SU-DHL-6 (cell line): ENCODE results near the gene ABCC3.

ENCODE experiments used
- H2AFZ ChIP-seq: fragments of 200-600 bp; sonication (generic); 2 replicates; pipeline ENCODE4 v1.6.1; 2014; ENCODE audit warnings: low read depth, mild to moderate bottlenecking, moderate library complexity, mixed read lengths, antibody characterized with exemption, low read length; ENCODE audit not compliant: severe bottlenecking
- H3F3A ChIP-seq: fragments of 200-600 bp; shearing (Covaris generic); 2 replicates; pipeline ENCODE4 v1.6.0; 2016; ENCODE audit warnings: antibody characterized with exemption, mild to moderate bottlenecking; ENCODE audit not compliant: insufficient read depth
- H3K27ac ChIP-seq: fragments of 200-600 bp; sonication (generic); 2 replicates; pipeline ENCODE4 v1.5.1; 2016; ENCODE audit warnings: low read depth, mild to moderate bottlenecking, low read length, moderate library complexity, mixed read lengths
- H3K27me3 ChIP-seq: fragments of 200-600 bp; sonication (generic), shearing (Covaris generic); 2 replicates; pipeline ENCODE4 v1.6.0; 2014; ENCODE audit warnings: mild to moderate bottlenecking, low read length
- H3K36me3 ChIP-seq: fragments of 200-600 bp; sonication (generic); 2 replicates; pipeline ENCODE4 v1.6.1; 2014; ENCODE audit warnings: mild to moderate bottlenecking, low read length, mixed read lengths
- H3K4me2 ChIP-seq: fragments of 300-600, 200-600 bp; shearing (Covaris generic), sonication (generic); 2 replicates; pipeline ENCODE4 v1.6.0; 2014; ENCODE audit warnings: low read length, low read depth, mild to moderate bottlenecking; ENCODE audit not compliant: poor library complexity, severe bottlenecking
- H3K4me3 ChIP-seq: fragments of 200-600 bp; sonication (generic); 2 replicates; pipeline ENCODE4 v1.5.1; 2014; ENCODE audit warnings: antibody characterized with exemption, low read length, mild to moderate bottlenecking, mixed read lengths; ENCODE audit not compliant: insufficient read depth, poor library complexity, severe bottlenecking
- H3K79me2 ChIP-seq: fragments of 200-600 bp; sonication (generic); 2 replicates; pipeline ENCODE4 v1.6.1; 2014; ENCODE audit warnings: mild to moderate bottlenecking, low read length, moderate library complexity; ENCODE audit not compliant: insufficient read depth
- H3K9ac ChIP-seq: fragments of 200-600 bp; sonication (generic); 2 replicates; pipeline ENCODE4 v1.7.0; 2014; ENCODE audit warnings: mild to moderate bottlenecking, low read length
- H3K9me2 ChIP-seq: fragments of 200-600 bp; sonication (generic); replicated peaks from 2 replicates; pipeline ENCODE4 v1.6.1; 2014; ENCODE audit warnings: low read length; ENCODE audit not compliant: insufficient read depth
- H3K9me3 ChIP-seq: fragments of 200-600 bp; sonication (generic); 2 replicates; pipeline ENCODE4 v1.6.1; 2014; ENCODE audit warnings: low read length, mixed read lengths; ENCODE audit not compliant: insufficient read depth
- H4K20me1 ChIP-seq: fragments of 200-600 bp; sonication (generic); 2 replicates; pipeline ENCODE4 v1.6.1; 2014; ENCODE audit warnings: low read depth, mild to moderate bottlenecking, antibody characterized with exemption, low read length, moderate library complexity, mixed read lengths
- CTCF ChIP-seq: fragments of 200-600 bp; sonication (generic); IDR thresholded peaks from one replicate; pipeline ENCODE4 v1.5.1; 2017; ENCODE audit warnings: antibody characterized with exemption, mild to moderate bottlenecking, low read length, moderate library complexity; ENCODE audit not compliant: insufficient read depth, poor library complexity, severe bottlenecking
- EZH2phosphoT487 ChIP-seq: fragments of 200-600 bp; sonication (generic), shearing (Covaris generic); conservative IDR thresholded peaks from 2 replicates; pipeline ENCODE4 v1.6.1; 2018; ENCODE audit warnings: mild to moderate bottlenecking, antibody characterized with exemption, low read length, moderate library complexity, mixed read lengths

The ABCC3 gene

DNA sequence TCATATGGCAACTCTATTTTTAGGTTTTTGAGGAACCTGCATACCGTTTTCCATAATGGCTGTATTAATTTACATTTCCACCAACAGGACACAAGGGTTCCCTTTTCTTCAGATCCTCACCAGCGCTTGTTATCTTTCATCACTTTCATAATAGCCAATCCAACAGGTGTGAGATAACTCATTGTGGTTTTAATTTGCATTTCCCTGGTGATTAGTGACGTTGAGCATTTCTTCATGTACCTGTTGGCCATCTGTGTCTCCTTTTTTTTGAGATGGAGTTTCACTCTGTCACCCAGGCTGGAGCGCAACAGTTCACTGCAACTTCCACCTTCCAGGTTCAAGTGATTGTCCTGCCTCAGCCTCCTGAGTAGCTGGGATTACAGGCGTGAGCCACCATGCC is 36.2 kb upstream of the ABCC3 start:
- H3K9me2 ChIP-seq: no peaks in the 10 kb centered on the region
- H3K27me3 ChIP-seq: no peaks in the 10 kb centered on the region
- H2AFZ ChIP-seq: no peak overlapping the region
- H3K9ac ChIP-seq: no peak overlapping the region
- no peak overlapping the region for H3K4me3 ChIP-seq
- no peak for TF ChIP-seq EZH2phosphoT487
- no peak for TF ChIP-seq CTCF
- H3K27ac ChIP-seq: no peak overlapping the region
- H3K9me3 ChIP-seq: no peaks in the 10 kb centered on the region
- H4K20me1 ChIP-seq: no peaks in the 10 kb centered on the region
- no peaks in the 10 kb centered on the region for H3F3A ChIP-seq
- no peaks in the 10 kb centered on the region for H3K36me3 ChIP-seq
- no peaks in the 10 kb centered on the region for H3K79me2 ChIP-seq
- H3K4me2 ChIP-seq: no peak overlapping the region

DNA sequence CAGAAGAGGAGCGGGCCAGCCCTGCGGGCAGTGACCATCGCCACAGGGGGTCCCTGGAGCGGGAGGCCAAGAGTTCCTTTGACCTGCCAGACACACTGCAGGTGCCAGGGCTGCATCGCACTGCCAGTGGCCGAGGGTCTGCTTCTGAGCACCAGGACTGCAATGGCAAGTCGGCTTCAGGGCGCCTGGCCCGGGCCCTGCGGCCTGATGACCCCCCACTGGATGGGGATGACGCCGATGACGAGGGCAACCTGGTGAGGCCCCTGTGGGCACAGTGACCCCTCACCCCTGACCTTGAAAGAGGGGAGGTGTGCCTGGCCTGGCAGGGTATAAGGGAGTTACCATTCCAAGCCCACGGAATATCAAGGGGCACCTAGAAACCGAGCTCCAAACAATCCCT is 35.1 kb upstream of the ABCC3 start:
- H3K9ac ChIP-seq: no peak overlapping the region
- H3K79me2 ChIP-seq: no peaks in the 10 kb centered on the region
- no peak overlapping the region for H2AFZ ChIP-seq
- H3F3A ChIP-seq: no peaks in the 10 kb centered on the region
- H4K20me1 ChIP-seq: no peaks in the 10 kb centered on the region
- no peaks in the 10 kb centered on the region for H3K9me2 ChIP-seq
- H3K9me3 ChIP-seq: no peaks in the 10 kb centered on the region
- no peak overlapping the region for H3K4me3 ChIP-seq
- TF ChIP-seq CTCF (no peak), EZH2phosphoT487 (no peak)
- H3K27ac ChIP-seq: no peak overlapping the region
- no peaks in the 10 kb centered on the region for H3K36me3 ChIP-seq
- no peaks in the 10 kb centered on the region for H3K27me3 ChIP-seq
- no peak overlapping the region for H3K4me2 ChIP-seq

- no peak overlapping the region for H3K27ac ChIP-seq
Measured at GRCh38 chr17:50601823-50602375, 32.8 kb upstream of the ABCC3 start.

More at GRCh38 chr17:50601823-50602375, 32.8 kb upstream of the ABCC3 start:
- no peaks in the 10 kb centered on the region for H3K36me3 ChIP-seq
- no peaks in the 10 kb centered on the region for H3K9me2 ChIP-seq
- no peaks in the 10 kb centered on the region for H3K27me3 ChIP-seq
- H3F3A ChIP-seq: no peaks in the 10 kb centered on the region
- no peaks in the 10 kb centered on the region for H3K79me2 ChIP-seq
- H3K9me3 ChIP-seq: no peaks in the 10 kb centered on the region
- TF ChIP-seq EZH2phosphoT487 (no peak), CTCF (no peak)
- H4K20me1 ChIP-seq: no peaks in the 10 kb centered on the region
- no peak overlapping the region for H3K4me3 ChIP-seq
- H3K4me2 ChIP-seq: no peak overlapping the region
- no peak overlapping the region for H2AFZ ChIP-seq
- H3K9ac ChIP-seq: no peak overlapping the region
